Aorta (tissue), 5 donors: Measurements from ENCODE around the gene BARD1. TPM values are rescaled to one million over a fixed set of nuclear protein-coding genes. Genes with fewer than 3 reads are reported as not detected.

Experiments
- ATAC-seq: fragments of 200-7000 bp; cut with Tn5 transposase; one replicate; pipeline ENCODE4 v1.9.1; 2022; ENCODE audit warnings: moderate library complexity; ENCODE audit not compliant: low FRiP score
- DNase-seq, 2 donors: peaks; one replicate each; pipeline ENCODE4 v3.0.0-alpha.2; 2020
- H3K27ac ChIP-seq, 2 donors: one replicate each; pipeline ENCODE4 v1.5.1; 2013; ENCODE audit warnings: low read length in 2 of 2, mild to moderate bottlenecking in 2 of 2, moderate library complexity in 2 of 2, control low read depth in 1 of 2, inconsistent platforms in 1 of 2, low read depth in 1 of 2
- H3K27me3 ChIP-seq, 2 donors: one replicate each; pipeline ENCODE4 v1.6.1; 2013; ENCODE audit warnings: control low read depth in 1 of 2, low read length in 1 of 2, mild to moderate bottlenecking in 1 of 2, moderate library complexity in 1 of 2; ENCODE audit not compliant: insufficient read depth in 2 of 2, control insufficient read depth in 1 of 2
- H3K36me3 ChIP-seq, 2 donors: one replicate each; pipeline ENCODE4 v1.6.1; 2013; ENCODE audit warnings: control low read depth in 1 of 2, low read length in 1 of 2, mild to moderate bottlenecking in 1 of 2; ENCODE audit not compliant: insufficient read depth in 2 of 2, control insufficient read depth in 1 of 2
- H3K4me1 ChIP-seq, 2 donors: one replicate each; pipeline ENCODE4 v1.6.1; 2013; ENCODE audit warnings: low read length in 2 of 2, control low read depth in 1 of 2, mild to moderate bottlenecking in 1 of 2, moderate library complexity in 1 of 2; ENCODE audit not compliant: insufficient read depth in 2 of 2, control insufficient read depth in 1 of 2
- H3K4me3 ChIP-seq, 2 donors: one replicate each; pipeline ENCODE4 v1.5.1; 2013; ENCODE audit warnings: low read length in 2 of 2, control low read depth in 1 of 2, mild to moderate bottlenecking in 1 of 2
- H3K9me3 ChIP-seq: one replicate; pipeline ENCODE4 v1.6.1; 2013; ENCODE audit warnings: mild to moderate bottlenecking, low read length; ENCODE audit not compliant: control insufficient read depth
- WGBS, 2 donors: extraction: QIAGEN DNeasy Blood & Tissue Kit; methylation state at CpG; one replicate each; pipeline ENCODE4 v1.1.7; 2013; 5-methylcytosine and 5-hydroxymethylcytosine counted together
- intact Hi-C, 2 donors: fragments of 100-400 bp; cut with DNase I; formaldehyde crosslinking; loops; one replicate each; pipeline versions ENCODE4 v1.14.2 to v1.15.0; 2022
- long read RNA-seq, 2 donors: library from polyadenylated mRNA; unstranded; transcript quantifications; one replicate each; pipeline ENCODE4 v2.0.0, GENCODE V29; 2020 to 2021
- polyA plus RNA-seq, 2 donors: library from polyadenylated mRNA; stranded (reverse); fragments of 200-250 nt; gene quantifications; one replicate each; pipeline ENCODE4 v1.2.3, GENCODE V29; 2013
- total RNA-seq, 2 donors: library from RNA; stranded (reverse); fragmentation: NEBNext Ultra II Directional; extraction: Animal tissue kit (Norgen Biotek cat#: 25700); gene quantifications; one replicate each; pipeline ENCODE4 v1.2.1, GENCODE V29; 2021
- donor health status: healthy with polysubstance abuse.
- donor health status: Bipolar disorder and iron deficiency.
- donor health status: DM: no; HTN: no; CAD: no.
- donor health status: DM: no; HTN: no; CAD: no.
- donor health status: DM: yes; HTN: yes; CAD: no.

BARD1 gene
- total RNA-seq (10 to 100 TPM; 19.0 to 21.2 TPM), polyA plus RNA-seq (1 to 10 TPM in 1 of 2 donors, under 1 TPM in 1; 0.25 to 3.3 TPM)
- long read RNA-seq, donor 1, full-length matches to known transcripts: 11 of 19 reads
- long read RNA-seq, donor 1, partial matches to known transcripts: 6 of 19 reads
- long read RNA-seq, donor 1, other reads (novel, unspliced or antisense): 2 of 19 reads
- long read RNA-seq, donor 2, full-length matches to known transcripts: 1 of 6 reads
- long read RNA-seq, donor 2, partial matches to known transcripts: 2 of 6 reads
- long read RNA-seq, donor 2, other reads (novel, unspliced or antisense): 3 of 6 reads

GRCh38 chr2:214808981-214809750 lies at the start of gene BARD1:
BARD1 (minus strand) TSS chr2:214809683; CDS start chr2:214809569, 114 bp downstream.
- Histone ChIP-seq H3K9me3 (no peaks in the 10 kb centered on the region), H3K4me1 (peaks cover 0 to 1% of the 10 kb centered on the region in 2 donors), H3K4me3 (peak within 1 kb of the TSS; percentile 93 to 98), H3K27me3 (no peaks in the 10 kb centered on the region), H3K36me3 (no peaks in the 10 kb centered on the region), H3K27ac (peak within 1 kb of the TSS; percentile 90 to 97)
- intact Hi-C loops: no loop called here
- ATAC-seq (peak; percentile 60), DNase-seq (peak; percentile 73 to 86)
- 0% methylated on average over 76 of the region's 76 CpGs for WGBS, 2 donors

GRCh38 chr2:214856137-214856536 lies 46.7 kb upstream of the BARD1 start:
- 5 to 8% methylated on average over 3 of the region's 3 CpGs for WGBS, 2 donors
- intact Hi-C loops: no loop called here

GRCh38 chr2:214853906-214854305 lies 44.4 kb upstream of the BARD1 start:
- Histone ChIP-seq H3K9me3 (no peaks in the 10 kb centered on the region), H3K36me3 (no peaks in the 10 kb centered on the region), H3K4me1 (no peaks in the 10 kb centered on the region), H3K27me3 (no peaks in the 10 kb centered on the region), H3K27ac (no peak overlapping the region), H3K4me3 (no peak overlapping the region)
- 91 to 94% methylated on average over 2 of the region's 2 CpGs for WGBS, 2 donors
- DNase-seq (no peak), ATAC-seq (no peak)
- intact Hi-C loops: no loop called here

More at GRCh38 chr2:214856137-214856536, 46.7 kb upstream of the BARD1 start:
- Histone ChIP-seq H3K27ac (no peak overlapping the region), H3K36me3 (no peaks in the 10 kb centered on the region), H3K4me1 (no peaks in the 10 kb centered on the region), H3K27me3 (no peaks in the 10 kb centered on the region), H3K9me3 (no peaks in the 10 kb centered on the region), H3K4me3 (no peak overlapping the region)
- no peak for ATAC-seq
- no peak for DNase-seq

GRCh38 chr2:214843823-214844222 lies 34.3 kb upstream of the BARD1 start:
- ATAC-seq (no peak), DNase-seq (no peak)
- Histone ChIP-seq H3K27ac (no peak overlapping the region), H3K27me3 (no peaks in the 10 kb centered on the region), H3K36me3 (no peaks in the 10 kb centered on the region), H3K4me1 (no peaks in the 10 kb centered on the region), H3K4me3 (no peak overlapping the region), H3K9me3 (peaks cover 4% of the 10 kb centered on the region)
- intact Hi-C loops: no loop called here
- 94 to 98% methylated on average over 2 of the region's 2 CpGs for WGBS, 2 donors

- no peak overlapping the region for H3K4me3 ChIP-seq
- no peaks in the 10 kb centered on the region for H3K4me1 ChIP-seq
- H3K27ac ChIP-seq: no peak overlapping the region
- WGBS, 2 donors: 95 to 96% methylated on average over 2 of the region's 2 CpGs
- DNase-seq: no peak
- intact Hi-C loops: no loop called here
- H3K36me3 ChIP-seq: no peaks in the 10 kb centered on the region
- H3K27me3 ChIP-seq: no peaks in the 10 kb centered on the region
- no peak for ATAC-seq
- peaks cover 4% of the 10 kb centered on the region for H3K9me3 ChIP-seq
Observed at GRCh38 chr2:214839464-214839863, 30.0 kb upstream of the BARD1 start.

GRCh38 chr2:214837466-214837865 lies 28.0 kb upstream of the BARD1 start:
- no peak overlapping the region for H3K4me3 ChIP-seq
- H3K27ac ChIP-seq: no peak overlapping the region
- ATAC-seq (no peak), DNase-seq (no peak)
- intact Hi-C loops: no loop called here
- peaks cover 4% of the 10 kb centered on the region for H3K9me3 ChIP-seq
- H3K36me3 ChIP-seq: no peaks in the 10 kb centered on the region
- H3K4me1 ChIP-seq: no peaks in the 10 kb centered on the region
- H3K27me3 ChIP-seq: no peaks in the 10 kb centered on the region

- Histone ChIP-seq H3K4me1 (no peaks in the 10 kb centered on the region), H3K27me3 (no peaks in the 10 kb centered on the region), H3K27ac (no peak overlapping the region), H3K9me3 (peaks cover 2% of the 10 kb centered on the region), H3K4me3 (no peak overlapping the region), H3K36me3 (no peaks in the 10 kb centered on the region)
- intact Hi-C loops: no loop called here
- ATAC-seq: no peak
- no peak for DNase-seq
Observed at GRCh38 chr2:214836568-214836967, 27.1 kb upstream of the BARD1 start.

- DNase-seq: no peak
- WGBS, 2 donors: 67 to 69% methylated on average over 5 of the region's 5 CpGs
- H3K36me3 ChIP-seq: no peaks in the 10 kb centered on the region
- no peaks in the 10 kb centered on the region for H3K27me3 ChIP-seq
- intact Hi-C loops: no loop called here
- ATAC-seq: no peak
- H3K9me3 ChIP-seq: no peaks in the 10 kb centered on the region
- H3K27ac ChIP-seq: no peak overlapping the region
- H3K4me3 ChIP-seq: no peak overlapping the region
- no peaks in the 10 kb centered on the region for H3K4me1 ChIP-seq
Observed at GRCh38 chr2:214830794-214831346, 21.4 kb upstream of the BARD1 start.
